Measurements from ENCODE around the gene SYTL2.

SYTL2 gene

GRCh38 chr11:85835729-85836128, 24.8 kb upstream of the SYTL2 start:
- TF ChIP-seq, protein P1, sequence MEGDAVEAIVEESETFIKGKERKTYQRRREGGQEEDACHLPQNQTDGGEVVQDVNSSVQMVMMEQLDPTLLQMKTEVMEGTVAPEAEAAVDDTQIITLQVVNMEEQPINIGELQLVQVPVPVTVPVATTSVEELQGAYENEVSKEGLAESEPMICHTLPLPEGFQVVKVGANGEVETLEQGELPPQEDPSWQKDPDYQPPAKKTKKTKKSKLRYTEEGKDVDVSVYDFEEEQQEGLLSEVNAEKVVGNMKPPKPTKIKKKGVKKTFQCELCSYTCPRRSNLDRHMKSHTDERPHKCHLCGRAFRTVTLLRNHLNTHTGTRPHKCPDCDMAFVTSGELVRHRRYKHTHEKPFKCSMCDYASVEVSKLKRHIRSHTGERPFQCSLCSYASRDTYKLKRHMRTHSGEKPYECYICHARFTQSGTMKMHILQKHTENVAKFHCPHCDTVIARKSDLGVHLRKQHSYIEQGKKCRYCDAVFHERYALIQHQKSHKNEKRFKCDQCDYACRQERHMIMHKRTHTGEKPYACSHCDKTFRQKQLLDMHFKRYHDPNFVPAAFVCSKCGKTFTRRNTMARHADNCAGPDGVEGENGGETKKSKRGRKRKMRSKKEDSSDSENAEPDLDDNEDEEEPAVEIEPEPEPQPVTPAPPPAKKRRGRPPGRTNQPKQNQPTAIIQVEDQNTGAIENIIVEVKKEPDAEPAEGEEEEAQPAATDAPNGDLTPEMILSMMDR (conservative IDR thresholded peaks at IDR 0.05; ENCODE audit: control insufficient read depth, insufficient read depth, low read depth, low read length), result no peak
- H3K4me3 ChIP-seq (ENCODE audit: control insufficient read depth, low read depth, low read length), result no peak overlapping the region
- no peak for DNase-seq (ENCODE audit: low read depth)

- no peak for DNase-seq (ENCODE audit: low read depth)
- no peak overlapping the region for H3K4me3 ChIP-seq (ENCODE audit: control insufficient read depth, low read depth, low read length)
- TF ChIP-seq, protein P1 (conservative IDR thresholded peaks at IDR 0.05; ENCODE audit: control insufficient read depth, insufficient read depth, low read depth, low read length), result no peak
Observed at GRCh38 chr11:85835263-85835662, 24.3 kb upstream of the SYTL2 start.

- no peak for DNase-seq (ENCODE audit: low read depth)
- H3K4me3 ChIP-seq (ENCODE audit: control insufficient read depth, low read depth, low read length), result no peak overlapping the region
- TF ChIP-seq, protein P1 (conservative IDR thresholded peaks at IDR 0.05; ENCODE audit: control insufficient read depth, insufficient read depth, low read depth, low read length), result no peak
Observed at GRCh38 chr11:85831050-85831449, 20.1 kb upstream of the SYTL2 start.

DNA sequence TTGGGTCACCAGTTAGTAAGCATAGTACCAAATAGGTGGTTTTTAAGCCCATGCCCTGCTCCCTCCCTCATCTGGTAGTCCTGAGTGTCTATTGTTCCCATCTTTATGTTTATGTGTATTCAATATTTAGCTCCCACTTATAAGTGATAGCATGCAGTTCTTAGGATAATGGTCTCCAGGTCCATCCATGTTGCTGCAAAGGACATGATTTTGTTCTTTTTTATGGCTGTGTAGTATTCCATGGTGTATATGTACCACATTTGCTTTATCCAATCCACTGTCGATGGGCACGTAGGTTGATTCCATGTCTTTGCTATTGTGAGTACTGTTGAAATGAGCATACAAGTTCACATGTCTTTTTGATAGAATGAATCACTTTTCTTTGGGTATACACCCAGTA, 18.2 kb upstream of the SYTL2 start:
- H3K4me3 ChIP-seq (ENCODE audit: control insufficient read depth, low read depth, low read length), result no peak overlapping the region
- DNase-seq (ENCODE audit: low read depth), result no peak
- TF ChIP-seq, protein P1 (conservative IDR thresholded peaks at IDR 0.05; ENCODE audit: control insufficient read depth, insufficient read depth, low read depth, low read length), result no peak

GRCh38 chr11:85828640-85828978, 17.7 kb upstream of the SYTL2 start:
- H3K4me3 ChIP-seq (ENCODE audit: control insufficient read depth, low read depth, low read length), result no peak overlapping the region
- TF ChIP-seq, protein P1 (conservative IDR thresholded peaks at IDR 0.05; ENCODE audit: control insufficient read depth, insufficient read depth, low read depth, low read length), result no peak
- DNase-seq (ENCODE audit: low read depth), result no peak

DNA sequence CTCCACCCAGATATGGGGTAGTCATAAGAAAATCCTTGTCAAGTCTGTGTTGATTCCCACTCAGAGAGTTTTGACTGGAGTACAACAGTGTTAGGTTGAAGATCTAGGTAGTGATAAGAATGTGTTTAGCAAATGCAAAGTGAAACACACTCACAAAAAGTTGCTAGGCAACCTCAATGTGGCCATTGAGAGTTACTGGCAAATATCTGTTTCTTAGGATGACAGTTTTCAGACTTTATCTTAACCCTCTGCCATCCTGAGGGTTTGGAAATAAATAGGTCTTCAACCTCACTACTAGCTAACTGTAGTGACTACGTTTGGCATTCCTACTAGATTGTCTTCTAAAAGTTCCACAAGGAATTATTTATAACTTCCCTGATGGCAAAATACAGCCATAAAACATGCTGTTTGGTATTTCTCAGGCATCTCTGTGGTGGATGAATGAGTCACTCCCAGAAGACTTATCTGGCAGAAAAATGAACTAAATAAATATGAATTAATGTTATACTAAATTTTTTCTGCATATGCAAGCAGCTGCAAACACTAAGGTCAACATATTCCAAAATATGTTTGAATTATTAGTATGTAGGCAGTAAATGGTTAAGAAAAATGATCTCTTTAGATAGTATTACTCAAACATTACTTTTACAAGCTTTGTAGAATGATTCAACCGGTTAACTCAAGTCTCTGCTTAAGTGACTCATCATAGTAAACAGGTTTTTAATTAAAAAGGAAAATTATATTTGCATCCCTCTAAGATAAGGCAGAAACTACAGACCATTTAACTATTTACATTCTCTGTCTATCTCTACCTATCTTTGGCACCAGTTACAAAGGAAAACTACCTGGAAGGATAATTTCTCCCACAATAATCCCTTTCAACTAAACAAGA, 17.1 kb upstream of the SYTL2 start:
- TF ChIP-seq, protein P1 (conservative IDR thresholded peaks at IDR 0.05; ENCODE audit: control insufficient read depth, insufficient read depth, low read depth, low read length), result no peak
- H3K4me3 ChIP-seq (ENCODE audit: control insufficient read depth, low read depth, low read length), result no peak overlapping the region
- peak; percentile 93 for DNase-seq (ENCODE audit: low read depth)
